K562 (cell line): ENCODE results near the gene ANKH. TPM values are rescaled to one million over a fixed set of nuclear protein-coding genes. Genes with fewer than 3 reads are reported as not detected.
A peak's percentile ranks its signal among the peaks of the same experiment; 100 is the strongest.

ENCODE experiments used
- ATAC-seq: fragments of 200-7000 bp; cut with Tn5 transposase; 3 replicates; pipeline ENCODE4 v1.9.1; 2020; ENCODE audit warnings: moderate library complexity
- BruUV-seq: library from RNA; stranded (reverse); fragments of 400-500 nt; replicated peaks from 2 replicates; lab custom pipeline; 2021; lab: Mats Ljungman, UMichigan
- CTCF ChIA-PET: fragments of 300-600 bp; formaldehyde crosslinking; extraction: SDS; loops from one replicate; lab custom pipeline; 2021; ENCODE audit warnings: low intra/inter-chr PET ratio; lab: Yijun Ruan, JAX
- POLR2A ChIA-PET: fragments of 300-600, 350-650 bp; sonication (Branson Sonifier 250); formaldehyde crosslinking; extraction: SDS; loops from one replicate; lab custom pipeline; 2021; ENCODE audit warnings: antibody characterized with exemption, inconsistent platforms; lab: Yijun Ruan, JAX
- DNase-seq, 4 experiments: peaks; one replicate each; pipeline versions ENCODE4 v3.0.0 to v3.0.0-alpha.2; 2011 to 2018; ENCODE audit warnings: low spot score in 3 of 4, mixed read lengths in 3 of 4; ENCODE audit errors: extremely low read depth in 1 of 4
- FAIRE-seq: peaks from 2 replicates; lab custom pipeline; 2011; peaks lifted over from hg19 to GRCh38; lab: Jason Lieb, UNC
- H2AFZ ChIP-seq: 2 replicates; pipeline ENCODE4 v1.6.0; 2011; ENCODE audit warnings: low read depth, low read length, control low read depth, inconsistent platforms
- H3K27ac ChIP-seq: fragments of 200-600 bp; 3 replicates; pipeline ENCODE4 v1.8.0; 2011; ENCODE audit warnings: low read depth, mild to moderate bottlenecking, control low read depth, inconsistent platforms, low read length, moderate library complexity, mixed read lengths; ENCODE audit errors: extremely low read depth
- H3K27me3 ChIP-seq, 2 experiments: fragments of 300-600 bp in 1 of 2; 2 replicates in 1 of 2; 3 replicates in 1 of 2; pipeline versions ENCODE4 v1.6.0 to v1.8.0; 2011; ENCODE audit warnings: inconsistent platforms in 2 of 2, low read length in 2 of 2, mild to moderate bottlenecking in 1 of 2, mixed read lengths in 1 of 2, moderate library complexity in 1 of 2; ENCODE audit not compliant: control insufficient read depth in 2 of 2, insufficient read depth in 2 of 2
- H3K36me3 ChIP-seq: fragments of 300-600 bp; 3 replicates; pipeline ENCODE4 v1.8.0; 2011; ENCODE audit warnings: mild to moderate bottlenecking, low read length, inconsistent platforms; ENCODE audit not compliant: control insufficient read depth, insufficient read depth
- H3K4me1 ChIP-seq, 2 experiments: fragments of 200-600 bp in 1 of 2; replicated peaks in 1 of 2; 2 replicates in 1 of 2; 3 replicates in 1 of 2; pipeline versions ENCODE4 v1.5.1 to v1.8.0; 2011; ENCODE audit warnings: inconsistent platforms in 2 of 2, low read length in 2 of 2, mild to moderate bottlenecking in 1 of 2, mixed read lengths in 1 of 2, moderate library complexity in 1 of 2; ENCODE audit not compliant: control insufficient read depth in 2 of 2, insufficient read depth in 2 of 2
- H3K4me2 ChIP-seq: 2 replicates; pipeline ENCODE4 v1.6.1; 2011; ENCODE audit warnings: low read length, control low read depth, inconsistent platforms, mixed read lengths; ENCODE audit not compliant: insufficient read depth
- H3K4me3 ChIP-seq: fragments of 200-600 bp; sonication (generic), shearing (Covaris generic); 2 replicates; pipeline ENCODE4 v1.5.1; 2016; ENCODE audit warnings: control low read depth, inconsistent platforms
- H3K79me2 ChIP-seq: fragments of 200-600 bp; 3 replicates; pipeline ENCODE4 v1.8.0; 2011; ENCODE audit warnings: low read length, inconsistent platforms; ENCODE audit not compliant: control insufficient read depth, insufficient read depth
- H3K9ac ChIP-seq, 2 experiments: 2 replicates each; pipeline versions ENCODE4 v1.6.0 to v1.6.1; 2011; ENCODE audit warnings: low read depth in 2 of 2, low read length in 2 of 2, control low read depth in 1 of 2, inconsistent platforms in 1 of 2, mild to moderate bottlenecking in 1 of 2, mixed read lengths in 1 of 2; ENCODE audit not compliant: insufficient read depth in 1 of 2
- H3K9me1 ChIP-seq: one replicate; pipeline ENCODE4 v1.6.0; 2011; ENCODE audit warnings: inconsistent platforms, mild to moderate bottlenecking, low read length, moderate library complexity; ENCODE audit not compliant: control insufficient read depth, insufficient read depth
- H3K9me3 ChIP-seq: replicated peaks from 2 replicates; pipeline ENCODE4 v1.5.1; 2011; ENCODE audit warnings: low read depth, low read length, inconsistent platforms; ENCODE audit not compliant: control insufficient read depth, insufficient read depth
- H4K20me1 ChIP-seq: replicated peaks from 2 replicates; pipeline ENCODE4 v1.6.1; 2011; ENCODE audit warnings: low read length, inconsistent platforms, mixed read lengths; ENCODE audit not compliant: control insufficient read depth, insufficient read depth
- ARID2 ChIP-seq: fragments of 450-650 bp; IDR thresholded peaks from 2 replicates; pipeline ENCODE4 v1.6.1; 2017; ENCODE audit warnings: antibody characterized with exemption, mild to moderate bottlenecking
- CAMTA2 ChIP-seq: fragments of 250-450 bp; sonication (Bioruptor Pico); conservative IDR thresholded peaks from 2 replicates; pipeline ENCODE4 v1.5.1; 2022
- ETV1 ChIP-seq: fragments of 450-650 bp; conservative IDR thresholded peaks from 2 replicates; pipeline ENCODE4 v1.6.1; 2016; ENCODE audit warnings: missing genetic modification characterization, control low read depth, low read depth, missing compliant biosample characterization
- GATAD2A ChIP-seq: fragments of 450-650 bp; IDR thresholded peaks from 2 replicates; pipeline ENCODE4 v1.6.1; 2017
- KDM1A ChIP-seq, 2 experiments: fragments of 450-650 bp; IDR thresholded peaks; 2 replicates each; pipeline ENCODE4 v1.6.1; 2016; ENCODE audit warnings: mild to moderate bottlenecking in 2 of 2
- NCOR1 ChIP-seq: fragments of 450-650 bp; IDR thresholded peaks from 2 replicates; pipeline ENCODE4 v1.6.1; 2016; ENCODE audit warnings: mild to moderate bottlenecking, moderate library complexity
- NFIC ChIP-seq: fragments of 450-650 bp; IDR thresholded peaks from 2 replicates; pipeline ENCODE4 v1.6.1; 2017; ENCODE audit warnings: mild to moderate bottlenecking, inconsistent platforms
- NFXL1 ChIP-seq: fragments of 450-650 bp; formaldehyde crosslinking; IDR thresholded peaks from 2 replicates; pipeline ENCODE4 v1.4.0; 2021; ENCODE audit warnings: mild to moderate bottlenecking
- NR4A1 ChIP-seq, 2 experiments: fragments of 250-450 bp in 1 of 2; fragments of 450-650 bp in 1 of 2; sonication (Bioruptor Pico) in 1 of 2; IDR thresholded peaks; 2 replicates each; pipeline versions ENCODE4 v1.4.0 to v1.6.1; 2016 to 2020; ENCODE audit warnings: mild to moderate bottlenecking in 2 of 2, missing compliant biosample characterization in 1 of 2, missing genetic modification characterization in 1 of 2, moderate library complexity in 1 of 2
- RBM25 ChIP-seq: fragments of 200-400 bp; formaldehyde crosslinking; IDR thresholded peaks from 2 replicates; pipeline ENCODE4 v1.6.1; 2018; ENCODE audit warnings: low read length, low read depth, moderate library complexity; ENCODE audit not compliant: severe bottlenecking
- TFAM ChIP-seq: fragments of 250-450 bp; sonication (Bioruptor Pico); conservative IDR thresholded peaks from 2 replicates; pipeline ENCODE4 v1.5.0; 2021; ENCODE audit warnings: mild to moderate bottlenecking, moderate library complexity
- TOE1 ChIP-seq, 2 experiments: fragments of 450-650 bp in 1 of 2; sonication (generic) in 1 of 2; formaldehyde crosslinking in 1 of 2; IDR thresholded peaks; 2 replicates each; pipeline versions ENCODE4 v1.7.1 to v1.8.0; 2016 to 2022; ENCODE audit warnings: borderline replicate concordance in 2 of 2, mild to moderate bottlenecking in 2 of 2, antibody characterized with exemption in 1 of 2, inconsistent platforms in 1 of 2, low read depth in 1 of 2, missing genetic modification reagents in 1 of 2, moderate library complexity in 1 of 2
- ZKSCAN1 ChIP-seq: fragments of 150-350 bp; IDR thresholded peaks from 2 replicates; pipeline ENCODE4 v1.6.1; 2016; ENCODE audit warnings: low read depth, low read length
- ZNF121 ChIP-seq: sonication (generic); formaldehyde crosslinking; conservative IDR thresholded peaks from 2 replicates; pipeline ENCODE4 v1.8.0; 2022; ENCODE audit warnings: missing genetic modification reagents
- ZNF239 ChIP-seq: fragments of 250-450 bp; sonication (Bioruptor Pico); IDR thresholded peaks from 2 replicates; pipeline ENCODE4 v1.4.0; 2020; ENCODE audit warnings: mild to moderate bottlenecking
- ZNF696 ChIP-seq: fragments of 250-450 bp; sonication (Bioruptor Pico); conservative IDR thresholded peaks from 2 replicates; pipeline ENCODE4 v1.4.0; 2020; ENCODE audit warnings: mild to moderate bottlenecking, moderate library complexity
- WGBS: fragments of 100-300 bp; shearing (Covaris generic); methylation state at CpG from one replicate; pipeline ENCODE4 v1.1.6; 2016; ENCODE audit warnings: low coverage, mixed read lengths; ENCODE audit not compliant: insufficient coverage; ENCODE audit errors: missing lambda C conversion rate; 5-methylcytosine and 5-hydroxymethylcytosine counted together
- in situ Hi-C: fragments of 300-500 bp; cut with MboI; formaldehyde crosslinking; loops from 4 replicates; pipeline ENCODE4 v1.15.0; 2018; ENCODE audit warnings: inconsistent platforms, mixed read lengths
- intact Hi-C: fragments of 100-400 bp; cut with micrococcal nuclease; formaldehyde crosslinking; loops from 2 replicates; pipeline ENCODE4 v1.14.2; 2022
- polyA plus RNA-seq, 8 experiments: library from polyadenylated mRNA; depleted of rRNA in 4 of 8; stranded (reverse) in 5 of 8; unstranded in 3 of 8; fragments of >200 nt; fragmentation: Nextera tagmentation in 2 of 8; fragmentation: Illumina TruSeq in 1 of 8; extraction: Ambion mirVana in 2 of 8; extraction: Trizol in 1 of 8; gene quantifications; 2 replicates each; pipeline versions ENCODE4 v1.2.1 to v1.2.3, GENCODE V29; 2011 to 2014; ENCODE audit warnings: inconsistent platforms in 1 of 8, missing spikeins in 1 of 8
- total RNA-seq, 7 experiments: library from RNA; depleted of rRNA in 6 of 7; stranded (reverse); fragments of >200 nt in 6 of 7; fragmentation: Illumina TruSeq in 2 of 7; extraction: Trizol in 2 of 7; gene quantifications; 2 replicates each; pipeline versions ENCODE4 v1.2.1 to v1.2.3, GENCODE V29; 2011 to 2021; ENCODE audit warnings: low replicate concordance in 1 of 7
- TF ChIP-seq, protein P1 (sequence below): fragments of 250-450 bp; sonication (Bioruptor Pico); IDR thresholded peaks from 2 replicates; pipeline ENCODE4 v1.4.0; 2020; ENCODE audit warnings: mild to moderate bottlenecking, moderate library complexity

The ANKH gene
- total and polyA plus RNA-seq, 9 of the 15 experiments (the other 6 are each of a cell fraction or from before 2014, with no cell fraction given): 0.79 to 12.2 (median 4.5) TPM

DNA sequence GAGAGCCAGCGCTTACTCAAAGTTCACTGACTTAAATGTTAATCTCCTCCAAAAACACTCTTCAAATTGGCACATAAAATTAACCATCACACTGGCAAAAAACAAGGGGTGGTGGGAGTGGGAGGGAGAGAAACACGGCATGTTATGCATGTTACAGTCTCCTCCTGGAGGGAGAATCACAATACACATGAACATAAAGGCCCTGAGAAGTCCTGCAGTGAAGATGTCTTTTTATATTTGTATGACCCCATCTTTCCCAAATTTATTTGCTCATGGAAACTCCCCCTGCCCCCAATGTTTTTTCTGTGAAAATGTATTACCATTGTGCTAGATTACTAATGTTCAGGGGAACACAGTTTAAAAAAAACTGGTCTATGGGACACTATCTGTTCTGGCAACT lies 37.8 kb upstream of the ANKH start:
- Histone ChIP-seq H3K79me2 (no peaks in the 10 kb centered on the region), H3K4me1 (no peaks in the 10 kb centered on the region), H3K4me3 (no peak overlapping the region), H4K20me1 (no peaks in the 10 kb centered on the region), H3K4me2 (no peak overlapping the region), H3K27me3 (peaks cover 17 to 18% of the 10 kb centered on the region in 2 experiments), H3K27ac (no peak overlapping the region), H3K36me3 (no peaks in the 10 kb centered on the region), H3K9me1 (no peaks in the 10 kb centered on the region), H3K9me3 (no peaks in the 10 kb centered on the region), H2AFZ (no peak overlapping the region), H3K9ac (no peak overlapping the region)
- intact Hi-C loops: no loop called here
- BruUV-seq: no TSS peak
- ATAC-seq (no peak), FAIRE-seq (no peak), DNase-seq (no peak)
- ChIA-PET POLR2A (no interaction called here), CTCF (no interaction called here)
- WGBS: 0% methylated on average over 2 of the region's 2 CpGs
- no peak for TF ChIP-seq KDM1A (IDR thresholded peaks at IDR 0.05)
- TF ChIP-seq NFXL1 (CRISPR knock-in tag): no peak
- no peak for TF ChIP-seq NFIC
- no peak for TF ChIP-seq TFAM (CRISPR knock-in tag)
- no peak for TF ChIP-seq NR4A1 (CRISPR knock-in tag; IDR thresholded peaks at IDR 0.05)
- TF ChIP-seq NR4A1 (tag; IDR thresholded peaks at IDR 0.05): no peak
- TF ChIP-seq TOE1 (IDR thresholded peaks at IDR 0.05; ENCODE audit: borderline replicate concordance): no peak
- TF ChIP-seq TOE1 (CRISPR knock-in tag; IDR thresholded peaks at IDR 0.05; ENCODE audit: borderline replicate concordance, low read depth): no peak
- no peak for TF ChIP-seq ZNF696
- no peak for TF ChIP-seq ZNF121 (CRISPR knock-in tag)
- TF ChIP-seq RBM25: peak; percentile 73
- TF ChIP-seq GATAD2A: no peak
- TF ChIP-seq ETV1 (tag): no peak
- TF ChIP-seq, protein P1, sequence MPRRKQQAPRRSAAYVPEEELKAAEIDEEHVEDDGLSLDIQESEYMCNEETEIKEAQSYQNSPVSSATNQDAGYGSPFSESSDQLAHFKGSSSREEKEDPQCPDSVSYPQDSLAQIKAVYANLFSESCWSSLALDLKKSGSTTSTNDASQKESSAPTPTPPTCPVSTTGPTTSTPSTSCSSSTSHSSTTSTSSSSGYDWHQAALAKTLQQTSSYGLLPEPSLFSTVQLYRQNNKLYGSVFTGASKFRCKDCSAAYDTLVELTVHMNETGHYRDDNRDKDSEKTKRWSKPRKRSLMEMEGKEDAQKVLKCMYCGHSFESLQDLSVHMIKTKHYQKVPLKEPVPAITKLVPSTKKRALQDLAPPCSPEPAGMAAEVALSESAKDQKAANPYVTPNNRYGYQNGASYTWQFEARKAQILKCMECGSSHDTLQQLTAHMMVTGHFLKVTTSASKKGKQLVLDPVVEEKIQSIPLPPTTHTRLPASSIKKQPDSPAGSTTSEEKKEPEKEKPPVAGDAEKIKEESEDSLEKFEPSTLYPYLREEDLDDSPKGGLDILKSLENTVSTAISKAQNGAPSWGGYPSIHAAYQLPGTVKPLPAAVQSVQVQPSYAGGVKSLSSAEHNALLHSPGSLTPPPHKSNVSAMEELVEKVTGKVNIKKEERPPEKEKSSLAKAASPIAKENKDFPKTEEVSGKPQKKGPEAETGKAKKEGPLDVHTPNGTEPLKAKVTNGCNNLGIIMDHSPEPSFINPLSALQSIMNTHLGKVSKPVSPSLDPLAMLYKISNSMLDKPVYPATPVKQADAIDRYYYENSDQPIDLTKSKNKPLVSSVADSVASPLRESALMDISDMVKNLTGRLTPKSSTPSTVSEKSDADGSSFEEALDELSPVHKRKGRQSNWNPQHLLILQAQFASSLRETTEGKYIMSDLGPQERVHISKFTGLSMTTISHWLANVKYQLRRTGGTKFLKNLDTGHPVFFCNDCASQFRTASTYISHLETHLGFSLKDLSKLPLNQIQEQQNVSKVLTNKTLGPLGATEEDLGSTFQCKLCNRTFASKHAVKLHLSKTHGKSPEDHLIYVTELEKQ: no peak
- no peak for TF ChIP-seq ZKSCAN1
- TF ChIP-seq ARID2: no peak
- TF ChIP-seq CAMTA2 (CRISPR knock-in tag): no peak
- no peak for TF ChIP-seq NCOR1
- TF ChIP-seq ZNF239 (CRISPR knock-in tag): peak; percentile 94
- in situ Hi-C loops: no loop called here
